ENCODE data around the gene ATRNL1. TPM values are rescaled to one million over a fixed set of nuclear protein-coding genes. Genes with fewer than 3 reads are reported as not detected.

ATRNL1 gene
- total RNA-seq, 1 donor from 2014 or later, result 66.0 TPM

- no peak for DNase-seq (ENCODE audit: low spot score)
- Mint-ChIP-seq H3K4me1 (ENCODE audit: low read depth) (peaks cover 7% of the 10 kb centered on the region), H3K4me3 (ENCODE audit: unreplicated experiment) (no peak overlapping the region), H3K36me3 (ENCODE audit: low read depth) (no peaks in the 10 kb centered on the region), H3K9me3 (ENCODE audit: low read depth) (peaks cover 3% of the 10 kb centered on the region), H3K27ac (ENCODE audit: unreplicated experiment) (no peak overlapping the region), H3K27me3 (ENCODE audit: low read depth) (no peaks in the 10 kb centered on the region)
- TF ChIP-seq, protein P1, sequence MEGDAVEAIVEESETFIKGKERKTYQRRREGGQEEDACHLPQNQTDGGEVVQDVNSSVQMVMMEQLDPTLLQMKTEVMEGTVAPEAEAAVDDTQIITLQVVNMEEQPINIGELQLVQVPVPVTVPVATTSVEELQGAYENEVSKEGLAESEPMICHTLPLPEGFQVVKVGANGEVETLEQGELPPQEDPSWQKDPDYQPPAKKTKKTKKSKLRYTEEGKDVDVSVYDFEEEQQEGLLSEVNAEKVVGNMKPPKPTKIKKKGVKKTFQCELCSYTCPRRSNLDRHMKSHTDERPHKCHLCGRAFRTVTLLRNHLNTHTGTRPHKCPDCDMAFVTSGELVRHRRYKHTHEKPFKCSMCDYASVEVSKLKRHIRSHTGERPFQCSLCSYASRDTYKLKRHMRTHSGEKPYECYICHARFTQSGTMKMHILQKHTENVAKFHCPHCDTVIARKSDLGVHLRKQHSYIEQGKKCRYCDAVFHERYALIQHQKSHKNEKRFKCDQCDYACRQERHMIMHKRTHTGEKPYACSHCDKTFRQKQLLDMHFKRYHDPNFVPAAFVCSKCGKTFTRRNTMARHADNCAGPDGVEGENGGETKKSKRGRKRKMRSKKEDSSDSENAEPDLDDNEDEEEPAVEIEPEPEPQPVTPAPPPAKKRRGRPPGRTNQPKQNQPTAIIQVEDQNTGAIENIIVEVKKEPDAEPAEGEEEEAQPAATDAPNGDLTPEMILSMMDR (IDR thresholded peaks at IDR 0.05), result peak; percentile 74
These were observed 736.5 kb downstream of the ATRNL1 start for GRCh38 chr10:115829521-115830205.

DNA sequence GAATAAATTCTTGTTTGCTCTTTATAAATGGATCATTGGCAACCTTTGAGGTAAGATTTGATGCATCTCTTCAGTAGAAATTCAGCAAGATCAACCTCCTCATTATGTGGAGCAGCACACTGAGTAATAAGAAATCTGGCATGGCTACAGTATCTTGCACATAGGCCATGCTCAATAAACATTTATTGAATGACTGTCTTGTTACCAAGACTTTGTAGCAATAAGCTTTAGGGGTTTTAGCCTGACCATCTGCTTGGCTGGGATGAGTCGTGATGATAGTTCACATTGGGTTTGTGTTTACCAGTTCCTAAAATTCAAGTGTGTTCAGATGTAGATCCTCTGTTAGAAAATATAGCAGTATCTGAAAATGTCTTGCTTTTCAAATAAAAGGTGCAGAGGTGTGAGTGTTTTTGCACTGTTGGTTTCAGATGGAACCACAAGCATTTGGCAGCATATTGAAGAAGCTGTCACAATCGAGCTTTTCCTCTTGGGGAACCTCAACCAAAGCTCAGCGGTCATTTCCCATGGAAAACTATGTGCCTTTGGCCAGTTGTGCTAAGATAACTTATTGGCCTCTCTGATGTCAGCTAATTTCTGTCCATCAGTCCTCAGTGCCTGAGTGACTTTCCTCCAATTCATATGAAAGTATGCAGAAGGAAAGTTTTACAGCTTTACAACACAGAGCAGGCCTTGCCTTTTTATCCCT is 737.3 kb downstream of the ATRNL1 start:
- H3K4me3 Mint-ChIP-seq (ENCODE audit: unreplicated experiment), result no peak overlapping the region
- H3K36me3 Mint-ChIP-seq (ENCODE audit: low read depth), result no peaks in the 10 kb centered on the region
- peaks cover 7% of the 10 kb centered on the region for H3K4me1 Mint-ChIP-seq (ENCODE audit: low read depth)
- H3K27ac Mint-ChIP-seq (ENCODE audit: unreplicated experiment), result no peak overlapping the region
- H3K27me3 Mint-ChIP-seq (ENCODE audit: low read depth), result no peaks in the 10 kb centered on the region
- H3K9me3 Mint-ChIP-seq (ENCODE audit: low read depth), result no peaks in the 10 kb centered on the region
- TF ChIP-seq, protein P1 (IDR thresholded peaks at IDR 0.05), result no peak
- no peak for DNase-seq (ENCODE audit: low spot score)

- Mint-ChIP-seq H3K36me3 (ENCODE audit: low read depth) (peaks cover 2% of the 10 kb centered on the region), H3K9me3 (ENCODE audit: low read depth) (no peaks in the 10 kb centered on the region)
- DNase-seq (ENCODE audit: low spot score), result no peak
These were observed 737.9 kb downstream of the ATRNL1 start for GRCh38 chr10:115831016-115831415.

DNA sequence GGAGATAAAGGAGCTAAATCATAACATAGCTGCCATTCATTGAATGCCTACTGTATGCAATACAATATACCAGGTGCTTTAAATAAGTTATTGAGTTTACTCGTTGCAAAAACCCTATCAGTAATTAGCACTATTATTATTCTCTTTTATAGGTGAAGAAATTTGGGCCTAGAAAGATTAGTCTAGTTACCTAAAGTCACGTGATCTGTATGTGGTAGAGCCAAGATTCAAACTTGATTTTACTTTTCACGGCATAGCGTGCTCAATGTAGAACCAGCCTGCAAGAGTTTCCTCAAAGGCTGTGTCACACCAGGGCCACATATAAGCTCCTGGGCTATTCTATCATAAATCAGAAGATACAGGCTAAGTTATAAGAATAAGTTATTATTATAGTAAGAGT is 740.0 kb downstream of the ATRNL1 start:
- Mint-ChIP-seq H3K4me3 (ENCODE audit: unreplicated experiment) (no peak overlapping the region), H3K4me1 (ENCODE audit: low read depth) (peaks cover 7% of the 10 kb centered on the region), H3K9me3 (ENCODE audit: low read depth) (no peaks in the 10 kb centered on the region), H3K27ac (ENCODE audit: unreplicated experiment) (no peak overlapping the region), H3K27me3 (ENCODE audit: low read depth) (no peaks in the 10 kb centered on the region), H3K36me3 (ENCODE audit: low read depth) (peaks cover 2% of the 10 kb centered on the region)
- TF ChIP-seq, protein P1 (IDR thresholded peaks at IDR 0.05), result no peak
- no peak for DNase-seq (ENCODE audit: low spot score)

More at GRCh38 chr10:115831016-115831415, 737.9 kb downstream of the ATRNL1 start:
- TF ChIP-seq, protein P1 (IDR thresholded peaks at IDR 0.05), result no peak
- Mint-ChIP-seq H3K27ac (ENCODE audit: unreplicated experiment) (no peak overlapping the region), H3K4me1 (ENCODE audit: low read depth) (peaks cover 7% of the 10 kb centered on the region), H3K27me3 (ENCODE audit: low read depth) (no peaks in the 10 kb centered on the region), H3K4me3 (ENCODE audit: unreplicated experiment) (no peak overlapping the region)

DNA sequence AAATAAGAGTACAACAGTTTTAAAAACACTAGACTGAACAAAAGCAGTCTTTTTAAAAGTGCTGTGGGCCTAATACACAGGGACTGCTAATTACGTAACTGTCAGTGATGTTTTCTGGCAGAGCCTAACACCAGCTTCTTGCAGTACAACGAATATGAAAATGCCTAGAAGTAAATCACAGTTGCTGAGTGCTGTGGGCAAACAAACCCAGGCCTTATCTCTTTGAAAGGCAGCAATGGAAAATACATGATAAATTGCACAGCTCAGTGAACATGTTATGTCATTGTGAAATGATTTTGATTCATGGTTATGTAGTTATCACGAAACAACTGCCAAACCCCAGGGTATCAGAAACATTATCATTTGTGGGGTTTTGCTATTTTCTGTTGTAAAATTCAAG is 751.4 kb downstream of the ATRNL1 start:
- no peaks in the 10 kb centered on the region for H3K4me1 Mint-ChIP-seq (ENCODE audit: low read depth)
- H3K36me3 Mint-ChIP-seq (ENCODE audit: low read depth), result no peaks in the 10 kb centered on the region
- no peaks in the 10 kb centered on the region for H3K27me3 Mint-ChIP-seq (ENCODE audit: low read depth)
- no peak for DNase-seq (ENCODE audit: low spot score)
- TF ChIP-seq, protein P1 (IDR thresholded peaks at IDR 0.05), result no peak
- H3K4me3 Mint-ChIP-seq (ENCODE audit: unreplicated experiment), result no peak overlapping the region
- H3K9me3 Mint-ChIP-seq (ENCODE audit: low read depth), result no peaks in the 10 kb centered on the region
- no peak overlapping the region for H3K27ac Mint-ChIP-seq (ENCODE audit: unreplicated experiment)
